CD4-positive, CD25-positive, alpha-beta regulatory T cell (primary cell): ENCODE measurements around the gene LINC00237. TPM values are rescaled to one million over a fixed set of nuclear protein-coding genes. Genes with fewer than 3 reads are reported as not detected.

ENCODE experiments used
- ATAC-seq, 2 donors: fragments of 150-1000 bp; cut with Tn5 transposase; one replicate each; pipeline ENCODE4 v1.10.0; 2021; ENCODE audit warnings: low read depth in 2 of 2, moderate number of reproducible peaks in 2 of 2, moderate library complexity in 1 of 2
- DNase-seq, 3 donors: peaks; one replicate each; pipeline versions ENCODE4 v3.0.0 to v3.0.0-alpha.2; 2012 to 2022; ENCODE audit warnings: mixed read lengths in 1 of 3
- H3K27ac ChIP-seq: one replicate; pipeline ENCODE4 v1.7.0; 2013; ENCODE audit warnings: mild to moderate bottlenecking, low read length; ENCODE audit not compliant: insufficient read depth, poor library complexity, severe bottlenecking
- H3K27me3 ChIP-seq: one replicate; pipeline ENCODE4 v1.7.0; 2013; ENCODE audit warnings: low read length; ENCODE audit not compliant: control insufficient read depth, insufficient read depth
- H3K36me3 ChIP-seq: one replicate; pipeline ENCODE4 v1.7.0; 2013; ENCODE audit warnings: mild to moderate bottlenecking, low read length, moderate library complexity; ENCODE audit not compliant: control insufficient read depth, insufficient read depth
- H3K4me1 ChIP-seq: 2 replicates; pipeline ENCODE4 v1.7.0; 2013; ENCODE audit warnings: mild to moderate bottlenecking, low read length; ENCODE audit not compliant: insufficient read depth, control insufficient read depth, poor library complexity, severe bottlenecking
- H3K4me3 ChIP-seq: one replicate; pipeline ENCODE4 v1.7.0; 2013; ENCODE audit warnings: low read depth, mild to moderate bottlenecking, low read length, moderate library complexity
- H3K9me3 ChIP-seq, 2 experiments: 1 replicate in 1 of 2; 2 replicates in 1 of 2; pipeline ENCODE4 v1.7.0; 2013; ENCODE audit warnings: low read length in 2 of 2, mild to moderate bottlenecking in 1 of 2, moderate library complexity in 1 of 2; ENCODE audit not compliant: control insufficient read depth in 2 of 2
- H3K27ac Mint-ChIP-seq, 3 donors: one replicate each; pipeline ENCODE4 v1.8.0; 2020 to 2022; ENCODE audit warnings: mild to moderate bottlenecking in 3 of 3, mixed read lengths in 3 of 3, moderate library complexity in 2 of 3
- H3K27me3 Mint-ChIP-seq: one replicate; pipeline ENCODE4 v1.8.0; 2022; ENCODE audit warnings: mild to moderate bottlenecking, mixed read lengths
- H3K36me3 Mint-ChIP-seq: one replicate; pipeline ENCODE4 v1.8.0; 2020; ENCODE audit warnings: mixed read lengths
- H3K4me1 Mint-ChIP-seq, 4 donors: one replicate each; pipeline ENCODE4 v1.8.0; 2020 to 2022; ENCODE audit warnings: mixed read lengths in 4 of 4, mild to moderate bottlenecking in 1 of 4
- H3K4me3 Mint-ChIP-seq, 4 donors: one replicate each; pipeline ENCODE4 v1.8.0; 2020 to 2022; ENCODE audit warnings: mild to moderate bottlenecking in 4 of 4, mixed read lengths in 4 of 4, moderate library complexity in 3 of 4
- H3K9me3 Mint-ChIP-seq, 7 donors: one replicate each; pipeline ENCODE4 v1.8.0; 2020 to 2022; ENCODE audit warnings: mixed read lengths in 7 of 7, mild to moderate bottlenecking in 3 of 7, moderate library complexity in 2 of 7
- polyA plus RNA-seq, 4 donors: library from polyadenylated mRNA; unstranded; fragments of 300-500 nt; fragmentation: Illumina TruSeq; gene quantifications; one replicate each; pipeline ENCODE4 v1.2.3, GENCODE V29; 2021
- total RNA-seq: library from RNA; stranded (reverse); gene quantifications from one replicate; pipeline ENCODE4 v1.2.3, GENCODE V29; 2022

LINC00237 gene
- total and polyA plus RNA-seq, 5 donors from 2014 or later, result 0.30 TPM; not detected in 4

DNA sequence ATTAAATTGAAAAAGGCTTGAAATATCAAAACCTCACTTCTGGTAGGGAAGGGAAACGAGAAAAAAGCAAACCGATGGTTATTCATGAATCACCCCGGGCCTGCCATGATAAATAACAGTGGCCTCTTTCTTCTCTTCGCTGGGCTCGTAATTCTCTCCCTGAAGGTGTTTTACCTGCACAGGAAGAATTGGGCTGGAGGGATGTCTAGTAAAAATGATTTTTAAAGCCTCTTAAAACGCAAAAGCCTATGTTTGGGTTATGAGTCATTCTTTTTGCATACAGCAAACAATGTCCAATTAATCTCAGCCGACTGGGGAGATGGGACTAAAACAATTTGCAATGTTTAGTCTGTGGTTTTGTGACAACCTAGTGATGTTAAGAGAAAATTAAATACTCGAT lies 16.8 kb downstream of the LINC00237 start:
- no peaks in the 10 kb centered on the region for H3K9me3 ChIP-seq
- H3K27me3 Mint-ChIP-seq, result peaks cover 71% of the 10 kb centered on the region
- H3K4me1 Mint-ChIP-seq, result no peaks in the 10 kb centered on the region
- H3K4me3 Mint-ChIP-seq, result no peak overlapping the region
- no peaks in the 10 kb centered on the region for H3K9me3 Mint-ChIP-seq
- no peak overlapping the region for H3K27ac Mint-ChIP-seq
- ATAC-seq (no peak), DNase-seq (no peak)
- H3K36me3 ChIP-seq, result no peaks in the 10 kb centered on the region
- peaks cover 46% of the 10 kb centered on the region for H3K27me3 ChIP-seq
- H3K27ac ChIP-seq, result no peak overlapping the region
- H3K4me1 ChIP-seq, result no peaks in the 10 kb centered on the region
- no peak overlapping the region for H3K4me3 ChIP-seq
- H3K36me3 Mint-ChIP-seq, result no peaks in the 10 kb centered on the region

DNA sequence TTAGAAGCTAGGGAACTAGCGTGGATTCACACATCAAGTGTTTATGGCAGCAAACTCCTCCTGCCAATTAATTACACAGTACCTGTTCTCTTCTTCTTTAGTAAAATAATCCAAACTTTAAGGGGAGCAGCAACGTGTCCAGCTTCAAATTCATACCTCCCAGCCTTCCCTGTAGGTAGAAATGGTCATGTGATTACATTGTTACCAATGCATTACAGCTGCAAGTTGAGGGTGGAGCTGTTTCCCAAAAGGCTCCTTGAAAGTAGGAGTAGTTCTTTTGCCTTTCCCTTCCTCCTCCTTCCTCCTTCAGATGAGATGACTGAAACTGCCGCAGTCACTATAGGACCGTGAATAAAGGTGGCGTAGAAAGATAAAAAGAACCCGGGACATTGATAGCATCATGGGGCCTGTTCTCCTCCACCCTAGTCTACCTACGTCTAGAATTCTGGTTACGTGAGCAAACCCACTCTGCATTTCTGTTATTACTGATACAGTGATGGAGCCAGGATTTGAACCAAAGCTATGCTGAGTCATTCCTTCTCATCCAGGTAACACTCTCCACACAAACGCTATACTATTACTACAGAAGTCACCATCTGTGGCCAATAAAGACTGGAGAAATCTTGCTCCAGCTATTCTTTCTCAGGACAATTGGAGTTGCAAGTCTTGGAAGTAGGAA lies 18.2 kb downstream of the LINC00237 start:
- Histone ChIP-seq H3K27me3 (peaks cover 39% of the 10 kb centered on the region), H3K4me3 (no peak overlapping the region), H3K27ac (no peak overlapping the region), H3K4me1 (no peaks in the 10 kb centered on the region), H3K9me3 (no peaks in the 10 kb centered on the region), H3K36me3 (no peaks in the 10 kb centered on the region)
- Mint-ChIP-seq H3K27ac (no peak overlapping the region), H3K9me3 (no peaks in the 10 kb centered on the region), H3K36me3 (no peaks in the 10 kb centered on the region), H3K27me3 (peaks cover 65% of the 10 kb centered on the region), H3K4me1 (no peaks in the 10 kb centered on the region), H3K4me3 (no peak overlapping the region)
- ATAC-seq (no peak), DNase-seq (no peak)

- no peak for ATAC-seq
- no peak for DNase-seq
- Histone ChIP-seq H3K36me3 (no peaks in the 10 kb centered on the region), H3K27me3 (peaks cover 14% of the 10 kb centered on the region), H3K4me3 (no peak overlapping the region), H3K9me3 (no peaks in the 10 kb centered on the region), H3K4me1 (no peaks in the 10 kb centered on the region), H3K27ac (no peak overlapping the region)
- H3K9me3 Mint-ChIP-seq, result peaks cover 0 to 2% (median 0%) of the 10 kb centered on the region in 7 donors
- H3K27me3 Mint-ChIP-seq, result peaks cover 52% of the 10 kb centered on the region
- H3K27ac Mint-ChIP-seq, result no peak overlapping the region
- H3K36me3 Mint-ChIP-seq, result no peaks in the 10 kb centered on the region
- H3K4me3 Mint-ChIP-seq, result no peak overlapping the region
- no peaks in the 10 kb centered on the region for H3K4me1 Mint-ChIP-seq
Observed at GRCh38 chr20:21083825-21084325, 22.3 kb downstream of the LINC00237 start.

DNA sequence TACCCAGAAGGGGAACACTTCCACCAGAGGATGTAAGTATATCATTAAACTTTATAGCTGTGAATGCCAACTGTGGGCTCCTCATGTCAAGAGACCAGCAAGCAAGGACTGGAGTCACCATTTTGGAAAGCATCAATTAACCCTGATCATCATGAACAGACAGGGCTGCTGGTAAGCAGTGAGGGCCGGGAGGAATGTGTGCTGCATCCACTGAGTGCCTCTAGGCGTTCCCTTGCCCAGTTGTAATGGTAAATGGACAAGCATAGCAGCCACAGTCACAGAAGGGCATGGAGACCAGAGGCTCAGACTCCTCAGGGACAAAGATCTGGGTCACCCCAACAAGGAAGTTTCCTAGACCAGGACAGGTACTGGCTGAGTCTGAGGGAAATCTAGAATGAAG lies 23.6 kb downstream of the LINC00237 start:
- Mint-ChIP-seq H3K9me3 (peaks cover 0 to 5% (median 0%) of the 10 kb centered on the region in 7 donors), H3K27ac (no peak overlapping the region), H3K27me3 (peaks cover 46% of the 10 kb centered on the region), H3K36me3 (no peaks in the 10 kb centered on the region), H3K4me3 (no peak overlapping the region), H3K4me1 (no peaks in the 10 kb centered on the region)
- no peaks in the 10 kb centered on the region for H3K9me3 ChIP-seq
- H3K4me1 ChIP-seq, result no peaks in the 10 kb centered on the region
- H3K4me3 ChIP-seq, result no peak overlapping the region
- DNase-seq (no peak), ATAC-seq (no peak)
- no peak overlapping the region for H3K27ac ChIP-seq
- no peaks in the 10 kb centered on the region for H3K36me3 ChIP-seq
- peaks cover 12% of the 10 kb centered on the region for H3K27me3 ChIP-seq

DNA sequence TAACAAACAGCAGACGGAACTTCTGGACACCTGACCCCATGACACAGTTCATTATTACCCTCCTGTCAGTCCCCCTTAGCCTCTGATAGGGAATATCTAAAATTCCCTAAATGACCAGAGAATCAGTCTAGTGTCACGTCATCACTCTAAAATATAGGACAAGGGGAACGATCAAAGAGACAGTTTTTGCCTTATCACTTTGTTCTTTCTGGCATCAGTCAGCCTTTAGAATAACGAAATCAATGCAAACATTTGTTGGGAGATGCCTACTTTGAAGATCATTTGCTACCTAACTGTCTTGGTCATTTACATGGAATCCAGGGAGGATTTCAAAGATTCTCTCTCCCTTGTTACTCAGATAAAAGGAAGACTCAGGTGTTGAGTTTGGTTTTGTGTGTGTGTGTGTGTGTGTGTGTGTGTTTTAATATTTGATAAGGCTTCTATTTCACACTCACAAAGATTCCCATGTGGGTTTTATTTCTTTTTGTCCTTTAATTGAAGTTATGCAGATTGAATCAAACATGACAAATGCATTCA lies 28.3 kb downstream of the LINC00237 start:
- Histone ChIP-seq H3K9me3 (no peaks in the 10 kb centered on the region), H3K27me3 (peaks cover 9% of the 10 kb centered on the region), H3K36me3 (no peaks in the 10 kb centered on the region), H3K4me3 (no peak overlapping the region), H3K4me1 (no peaks in the 10 kb centered on the region), H3K27ac (no peak overlapping the region)
- no peaks in the 10 kb centered on the region for H3K36me3 Mint-ChIP-seq
- ATAC-seq (no peak), DNase-seq (no peak)
- no peaks in the 10 kb centered on the region for H3K4me1 Mint-ChIP-seq
- H3K27me3 Mint-ChIP-seq, result peaks cover 42% of the 10 kb centered on the region
- H3K4me3 Mint-ChIP-seq, result no peak overlapping the region
- H3K27ac Mint-ChIP-seq, result no peak overlapping the region
- H3K9me3 Mint-ChIP-seq, result peaks cover 0 to 5% (median 0%) of the 10 kb centered on the region in 7 donors

- H3K4me3 ChIP-seq, result no peak overlapping the region
- H3K27me3 Mint-ChIP-seq, result peaks cover 49% of the 10 kb centered on the region
- peaks cover 7% of the 10 kb centered on the region for H3K27me3 ChIP-seq
- H3K4me1 Mint-ChIP-seq, result no peaks in the 10 kb centered on the region
- no peaks in the 10 kb centered on the region for H3K4me1 ChIP-seq
- H3K36me3 ChIP-seq, result no peaks in the 10 kb centered on the region
- no peak overlapping the region for H3K4me3 Mint-ChIP-seq
- no peak overlapping the region for H3K27ac Mint-ChIP-seq
- no peaks in the 10 kb centered on the region for H3K36me3 Mint-ChIP-seq
- H3K27ac ChIP-seq, result no peak overlapping the region
- peaks cover 0 to 3% (median 0%) of the 10 kb centered on the region in 7 donors for H3K9me3 Mint-ChIP-seq
- no peak for DNase-seq
- H3K9me3 ChIP-seq, result no peaks in the 10 kb centered on the region
- no peak for ATAC-seq
Observed at GRCh38 chr20:21076073-21076472, 30.1 kb downstream of the LINC00237 start.

- Histone ChIP-seq H3K36me3 (no peaks in the 10 kb centered on the region), H3K9me3 (no peaks in the 10 kb centered on the region), H3K4me1 (no peaks in the 10 kb centered on the region), H3K27ac (no peak overlapping the region), H3K4me3 (no peak overlapping the region), H3K27me3 (peaks cover 7% of the 10 kb centered on the region)
- H3K27ac Mint-ChIP-seq, result no peak overlapping the region
- H3K36me3 Mint-ChIP-seq, result no peaks in the 10 kb centered on the region
- H3K4me1 Mint-ChIP-seq, result no peaks in the 10 kb centered on the region
- H3K9me3 Mint-ChIP-seq, result peaks cover 0 to 3% (median 0%) of the 10 kb centered on the region in 7 donors
- H3K27me3 Mint-ChIP-seq, result peaks cover 43% of the 10 kb centered on the region
- no peak for DNase-seq
- ATAC-seq, result no peak
- H3K4me3 Mint-ChIP-seq, result no peak overlapping the region
Observed at GRCh38 chr20:21075471-21075870, 30.7 kb downstream of the LINC00237 start.
